Measurements from ENCODE around the gene TAB3.

Gene TAB3

GRCh38 chrX:30881390-30881789, 7.7 kb downstream of the TAB3 start:
- Histone ChIP-seq H3K4me2 (ENCODE audit: low read depth, low read length, poor library complexity, severe bottlenecking) (no peak overlapping the region), H3F3A (ENCODE audit: insufficient read depth) (no peaks in the 10 kb centered on the region; the same call in 1 of the 2 replicates), H3K27ac (ENCODE audit: low read depth, low read length) (no peak overlapping the region), H3K36me3 (ENCODE audit: low read length) (no peaks in the 10 kb centered on the region), H3K9ac (ENCODE audit: low read length) (no peak overlapping the region), H3K9me3 (ENCODE audit: insufficient read depth, low read length) (no peaks in the 10 kb centered on the region), H3K4me3 (ENCODE audit: insufficient read depth, low read length, poor library complexity, severe bottlenecking) (no peak overlapping the region), H4K20me1 (ENCODE audit: low read depth, low read length) (no peaks in the 10 kb centered on the region), H2AFZ (ENCODE audit: low read depth, low read length, severe bottlenecking) (no peak overlapping the region), H3K9me2 (replicated peaks; ENCODE audit: insufficient read depth, low read length) (no peaks in the 10 kb centered on the region), H3K27me3 (ENCODE audit: low read length) (no peaks in the 10 kb centered on the region), H3K79me2 (ENCODE audit: insufficient read depth, low read length) (peaks cover 6% of the 10 kb centered on the region; the same call in 1 of the 2 replicates)
- TF ChIP-seq, protein P1, sequence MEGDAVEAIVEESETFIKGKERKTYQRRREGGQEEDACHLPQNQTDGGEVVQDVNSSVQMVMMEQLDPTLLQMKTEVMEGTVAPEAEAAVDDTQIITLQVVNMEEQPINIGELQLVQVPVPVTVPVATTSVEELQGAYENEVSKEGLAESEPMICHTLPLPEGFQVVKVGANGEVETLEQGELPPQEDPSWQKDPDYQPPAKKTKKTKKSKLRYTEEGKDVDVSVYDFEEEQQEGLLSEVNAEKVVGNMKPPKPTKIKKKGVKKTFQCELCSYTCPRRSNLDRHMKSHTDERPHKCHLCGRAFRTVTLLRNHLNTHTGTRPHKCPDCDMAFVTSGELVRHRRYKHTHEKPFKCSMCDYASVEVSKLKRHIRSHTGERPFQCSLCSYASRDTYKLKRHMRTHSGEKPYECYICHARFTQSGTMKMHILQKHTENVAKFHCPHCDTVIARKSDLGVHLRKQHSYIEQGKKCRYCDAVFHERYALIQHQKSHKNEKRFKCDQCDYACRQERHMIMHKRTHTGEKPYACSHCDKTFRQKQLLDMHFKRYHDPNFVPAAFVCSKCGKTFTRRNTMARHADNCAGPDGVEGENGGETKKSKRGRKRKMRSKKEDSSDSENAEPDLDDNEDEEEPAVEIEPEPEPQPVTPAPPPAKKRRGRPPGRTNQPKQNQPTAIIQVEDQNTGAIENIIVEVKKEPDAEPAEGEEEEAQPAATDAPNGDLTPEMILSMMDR (IDR thresholded peaks at IDR 0.05; ENCODE audit: insufficient read depth, low read length, poor library complexity, severe bottlenecking), result no peak
- no peak for TF ChIP-seq EZH2phosphoT487 (conservative IDR thresholded peaks at IDR 0.05; ENCODE audit: low read length)

- TF ChIP-seq, protein P1 (IDR thresholded peaks at IDR 0.05; ENCODE audit: insufficient read depth, low read length, poor library complexity, severe bottlenecking), result no peak
- no peak for TF ChIP-seq EZH2phosphoT487 (conservative IDR thresholded peaks at IDR 0.05; ENCODE audit: low read length)
- no peak overlapping the region for H3K4me2 ChIP-seq (ENCODE audit: low read depth, low read length, poor library complexity, severe bottlenecking)
Observed at GRCh38 chrX:30880058-30880457, 9.0 kb downstream of the TAB3 start.

GRCh38 chrX:30876367-30876766, 12.7 kb downstream of the TAB3 start:
- no peaks in the 10 kb centered on the region for H3K36me3 ChIP-seq (ENCODE audit: low read length)
- 0 out of 2 replicates have a peak, but pooled peaks cover 4% of the 10 kb centered on the region for H3K79me2 ChIP-seq (ENCODE audit: insufficient read depth, low read length)
- H3K4me3 ChIP-seq (ENCODE audit: insufficient read depth, low read length, poor library complexity, severe bottlenecking), result no peak overlapping the region
- no peak overlapping the region for H3K9ac ChIP-seq (ENCODE audit: low read length)
- no peak for TF ChIP-seq EZH2phosphoT487 (conservative IDR thresholded peaks at IDR 0.05; ENCODE audit: low read length)
- TF ChIP-seq, protein P1 (IDR thresholded peaks at IDR 0.05; ENCODE audit: insufficient read depth, low read length, poor library complexity, severe bottlenecking), result no peak
- H2AFZ ChIP-seq (ENCODE audit: low read depth, low read length, severe bottlenecking), result no peak overlapping the region
- H3K27ac ChIP-seq (ENCODE audit: low read depth, low read length), result no peak overlapping the region
- H3K4me2 ChIP-seq (ENCODE audit: low read depth, low read length, poor library complexity, severe bottlenecking), result no peak overlapping the region
- no peaks in the 10 kb centered on the region for H4K20me1 ChIP-seq (ENCODE audit: low read depth, low read length)
- no peaks in the 10 kb centered on the region for H3K9me3 ChIP-seq (ENCODE audit: insufficient read depth, low read length)
- no peaks in the 10 kb centered on the region for H3F3A ChIP-seq (ENCODE audit: insufficient read depth)
- H3K9me2 ChIP-seq (replicated peaks; ENCODE audit: insufficient read depth, low read length), result no peaks in the 10 kb centered on the region
- H3K27me3 ChIP-seq (ENCODE audit: low read length), result no peaks in the 10 kb centered on the region

More at GRCh38 chrX:30880058-30880457, 9.0 kb downstream of the TAB3 start:
- H4K20me1 ChIP-seq (ENCODE audit: low read depth, low read length), result no peaks in the 10 kb centered on the region
- H3K9ac ChIP-seq (ENCODE audit: low read length), result no peak overlapping the region
- no peaks in the 10 kb centered on the region for H3K9me2 ChIP-seq (replicated peaks; ENCODE audit: insufficient read depth, low read length)
- H3F3A ChIP-seq (ENCODE audit: insufficient read depth), result no peaks in the 10 kb centered on the region; the same call in 1 of the 2 replicates
- H3K79me2 ChIP-seq (ENCODE audit: insufficient read depth, low read length), result peaks cover 6% of the 10 kb centered on the region; the same call in 1 of the 2 replicates
- H3K9me3 ChIP-seq (ENCODE audit: insufficient read depth, low read length), result no peaks in the 10 kb centered on the region
- H3K4me3 ChIP-seq (ENCODE audit: insufficient read depth, low read length, poor library complexity, severe bottlenecking), result no peak overlapping the region
- no peak overlapping the region for H3K27ac ChIP-seq (ENCODE audit: low read depth, low read length)
- no peaks in the 10 kb centered on the region for H3K27me3 ChIP-seq (ENCODE audit: low read length)
- no peaks in the 10 kb centered on the region for H3K36me3 ChIP-seq (ENCODE audit: low read length)
- no peak overlapping the region for H2AFZ ChIP-seq (ENCODE audit: low read depth, low read length, severe bottlenecking)

Measured in SU-DHL-6 (cell line).